ENCODE results near the gene LNP1. TPM values are rescaled to one million over a fixed set of nuclear protein-coding genes. Genes with fewer than 3 reads are reported as not detected.

Gene LNP1
- total RNA-seq, 1 donor from 2014 or later = 2.6 TPM

DNA sequence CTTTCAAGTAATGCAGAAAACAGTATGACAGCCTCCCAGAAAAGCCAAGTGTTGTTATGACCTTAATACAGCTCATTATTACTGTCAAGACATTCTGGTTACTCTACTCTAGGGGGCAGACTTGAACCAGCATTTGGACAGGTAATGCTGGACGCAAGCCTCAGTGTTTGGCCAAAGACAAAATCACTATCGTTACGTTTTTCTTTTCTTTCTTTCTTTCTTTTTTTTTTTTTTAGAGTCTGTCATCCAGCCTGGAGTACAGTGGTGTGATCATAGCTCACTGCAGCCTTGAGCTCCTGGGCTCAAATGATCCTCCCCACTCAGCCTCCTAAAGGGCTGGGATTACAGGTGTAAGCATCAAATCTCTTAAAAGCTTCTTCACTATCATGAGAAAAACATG is 61.7 kb downstream of the LNP1 start:
- H3K79me2 ChIP-seq (ENCODE audit: insufficient read depth, low read length) = no peaks in the 10 kb centered on the region

GRCh38 chr3:100463646-100464155 is 62.4 kb downstream of the LNP1 start:
- Histone ChIP-seq H3K27me3 (ENCODE audit: insufficient read depth, low read length) (peaks cover 5% of the 10 kb centered on the region), H3K79me2 (ENCODE audit: insufficient read depth, low read length) (no peaks in the 10 kb centered on the region), H3K36me3 (ENCODE audit: insufficient read depth, low read length) (no peaks in the 10 kb centered on the region), H4K20me1 (ENCODE audit: insufficient read depth, low read length) (no peaks in the 10 kb centered on the region), H3K9me3 (ENCODE audit: insufficient read depth, low read depth, low read length) (peaks cover 7% of the 10 kb centered on the region), H2AFZ (ENCODE audit: low read depth, low read length) (no peak overlapping the region), H3K27ac (ENCODE audit: low read depth, low read length) (no peak overlapping the region), H3K4me3 (ENCODE audit: insufficient read depth, low read depth, low read length) (no peak overlapping the region), H3K4me1 (ENCODE audit: insufficient read depth, low read length) (no peaks in the 10 kb centered on the region), H3K4me2 (ENCODE audit: low read length) (no peak overlapping the region), H3K9ac (ENCODE audit: low read length) (no peak overlapping the region)
- no peak for DNase-seq (ENCODE audit: low read depth)
- Mint-ChIP-seq H3K27me3 (ENCODE audit: low read depth, unreplicated experiment) (peaks cover 2% of the 10 kb centered on the region), H3K4me1 (ENCODE audit: low read depth, unreplicated experiment) (no peaks in the 10 kb centered on the region), H3K27ac (ENCODE audit: unreplicated experiment) (no peak overlapping the region), H3K9me3 (ENCODE audit: unreplicated experiment) (peaks cover 20% of the 10 kb centered on the region), H3K36me3 (ENCODE audit: low read depth, unreplicated experiment) (peaks cover 1% of the 10 kb centered on the region), H3K4me3 (ENCODE audit: unreplicated experiment) (no peak overlapping the region)
- no peak for TF ChIP-seq EZH2 (IDR thresholded peaks at IDR 0.05; ENCODE audit: insufficient read depth, low read length)
- TF ChIP-seq, protein P1, sequence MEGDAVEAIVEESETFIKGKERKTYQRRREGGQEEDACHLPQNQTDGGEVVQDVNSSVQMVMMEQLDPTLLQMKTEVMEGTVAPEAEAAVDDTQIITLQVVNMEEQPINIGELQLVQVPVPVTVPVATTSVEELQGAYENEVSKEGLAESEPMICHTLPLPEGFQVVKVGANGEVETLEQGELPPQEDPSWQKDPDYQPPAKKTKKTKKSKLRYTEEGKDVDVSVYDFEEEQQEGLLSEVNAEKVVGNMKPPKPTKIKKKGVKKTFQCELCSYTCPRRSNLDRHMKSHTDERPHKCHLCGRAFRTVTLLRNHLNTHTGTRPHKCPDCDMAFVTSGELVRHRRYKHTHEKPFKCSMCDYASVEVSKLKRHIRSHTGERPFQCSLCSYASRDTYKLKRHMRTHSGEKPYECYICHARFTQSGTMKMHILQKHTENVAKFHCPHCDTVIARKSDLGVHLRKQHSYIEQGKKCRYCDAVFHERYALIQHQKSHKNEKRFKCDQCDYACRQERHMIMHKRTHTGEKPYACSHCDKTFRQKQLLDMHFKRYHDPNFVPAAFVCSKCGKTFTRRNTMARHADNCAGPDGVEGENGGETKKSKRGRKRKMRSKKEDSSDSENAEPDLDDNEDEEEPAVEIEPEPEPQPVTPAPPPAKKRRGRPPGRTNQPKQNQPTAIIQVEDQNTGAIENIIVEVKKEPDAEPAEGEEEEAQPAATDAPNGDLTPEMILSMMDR (IDR thresholded peaks at IDR 0.05; ENCODE audit: insufficient read depth, low read depth, low read length) = no peak
- no peak for FAIRE-seq

More for the DNA sequence above, 61.7 kb downstream of the LNP1 start:
- Histone ChIP-seq H3K9ac (ENCODE audit: low read length) (no peak overlapping the region), H3K27me3 (ENCODE audit: insufficient read depth, low read length) (peaks cover 5% of the 10 kb centered on the region), H3K4me2 (ENCODE audit: low read length) (no peak overlapping the region), H2AFZ (ENCODE audit: low read depth, low read length) (no peak overlapping the region), H3K9me3 (ENCODE audit: insufficient read depth, low read depth, low read length) (peaks cover 4% of the 10 kb centered on the region), H4K20me1 (ENCODE audit: insufficient read depth, low read length) (no peaks in the 10 kb centered on the region), H3K36me3 (ENCODE audit: insufficient read depth, low read length) (no peaks in the 10 kb centered on the region), H3K4me3 (ENCODE audit: insufficient read depth, low read depth, low read length) (no peak overlapping the region), H3K4me1 (ENCODE audit: insufficient read depth, low read length) (no peaks in the 10 kb centered on the region), H3K27ac (ENCODE audit: low read depth, low read length) (no peak overlapping the region)
- H3K9me3 Mint-ChIP-seq (ENCODE audit: unreplicated experiment) = peaks cover 14% of the 10 kb centered on the region
- DNase-seq (ENCODE audit: low read depth) (peak; percentile 28), FAIRE-seq (peak; percentile 49)
- no peak overlapping the region for H3K4me3 Mint-ChIP-seq (ENCODE audit: unreplicated experiment)
- H3K27ac Mint-ChIP-seq (ENCODE audit: unreplicated experiment) = no peak overlapping the region
- TF ChIP-seq EZH2 (IDR thresholded peaks at IDR 0.05; ENCODE audit: insufficient read depth, low read length) = no peak
- TF ChIP-seq, protein P1 (IDR thresholded peaks at IDR 0.05; ENCODE audit: insufficient read depth, low read depth, low read length) = peak; percentile 83
- no peaks in the 10 kb centered on the region for H3K4me1 Mint-ChIP-seq (ENCODE audit: low read depth, unreplicated experiment)
- H3K27me3 Mint-ChIP-seq (ENCODE audit: low read depth, unreplicated experiment) = peaks cover 2% of the 10 kb centered on the region
- H3K36me3 Mint-ChIP-seq (ENCODE audit: low read depth, unreplicated experiment) = peaks cover 1% of the 10 kb centered on the region

Data from astrocyte (in vitro differentiated cells and primary cell).